GM10847 (cell line): ENCODE measurements around the gene CNNM3.

ENCODE experiments used
- POLR2A ChIP-seq: IDR thresholded peaks from 2 replicates; pipeline ENCODE4 v1.6.1; 2011; ENCODE audit not compliant: insufficient read length; ENCODE audit errors: extremely low read depth

Gene CNNM3

GRCh38 chr2:96882906-96883305, 66.8 kb downstream of the CNNM3 start:
- TF ChIP-seq POLR2A = no peak

DNA sequence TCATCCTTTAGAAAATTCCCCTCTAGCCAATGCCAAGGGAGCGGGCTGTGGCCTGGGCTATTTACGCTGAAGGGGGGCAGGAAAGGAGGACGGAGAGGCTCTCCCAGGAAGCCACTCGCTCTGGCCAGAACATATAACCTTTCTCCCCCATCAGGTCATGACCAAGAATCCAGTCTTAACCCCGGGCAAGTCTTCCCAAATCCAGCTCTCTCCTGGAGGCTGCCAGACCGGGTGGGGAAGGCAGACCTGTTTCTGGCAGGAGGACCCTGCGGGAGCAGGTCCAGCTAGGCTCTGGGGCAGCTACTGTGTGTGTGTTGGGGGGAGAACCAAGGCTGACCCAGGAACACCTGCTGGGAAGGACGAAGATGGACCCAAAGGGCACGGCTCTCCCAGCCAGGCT, 67.2 kb downstream of the CNNM3 start:
- TF ChIP-seq POLR2A = no peak
